Suprapubic skin (tissue), 4 donors: Measurements from ENCODE around the gene GRM3.

Source experiments
- POLR2A ChIP-seq, 2 donors: fragments of 450-650 bp; IDR thresholded peaks; one replicate each; pipeline ENCODE4 v1.6.1; 2017; ENCODE audit warnings: antibody characterized with exemption in 2 of 2, mild to moderate bottlenecking in 2 of 2, moderate library complexity in 2 of 2
- POLR2AphosphoS5 ChIP-seq, 3 donors: sonication (generic); formaldehyde crosslinking; IDR thresholded peaks; one replicate each; pipeline ENCODE4 v1.6.1; 2017; ENCODE audit warnings: antibody characterized with exemption in 3 of 3
- TF ChIP-seq, protein P1 (sequence below), 2 donors: fragments of 200-600 bp in 1 of 2; fragments of 450-650 bp in 1 of 2; sonication (generic) in 1 of 2; IDR thresholded peaks; one replicate each; pipeline ENCODE4 v1.5.1; 2016 to 2019; ENCODE audit warnings: antibody characterized with exemption in 2 of 2, mild to moderate bottlenecking in 1 of 2, moderate library complexity in 1 of 2

DNA sequence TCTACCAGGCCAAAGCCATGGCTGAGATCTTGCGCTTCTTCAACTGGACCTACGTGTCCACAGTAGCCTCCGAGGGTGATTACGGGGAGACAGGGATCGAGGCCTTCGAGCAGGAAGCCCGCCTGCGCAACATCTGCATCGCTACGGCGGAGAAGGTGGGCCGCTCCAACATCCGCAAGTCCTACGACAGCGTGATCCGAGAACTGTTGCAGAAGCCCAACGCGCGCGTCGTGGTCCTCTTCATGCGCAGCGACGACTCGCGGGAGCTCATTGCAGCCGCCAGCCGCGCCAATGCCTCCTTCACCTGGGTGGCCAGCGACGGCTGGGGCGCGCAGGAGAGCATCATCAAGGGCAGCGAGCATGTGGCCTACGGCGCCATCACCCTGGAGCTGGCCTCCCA is 142.7 kb downstream of the GRM3 start:
- TF ChIP-seq, protein P1, sequence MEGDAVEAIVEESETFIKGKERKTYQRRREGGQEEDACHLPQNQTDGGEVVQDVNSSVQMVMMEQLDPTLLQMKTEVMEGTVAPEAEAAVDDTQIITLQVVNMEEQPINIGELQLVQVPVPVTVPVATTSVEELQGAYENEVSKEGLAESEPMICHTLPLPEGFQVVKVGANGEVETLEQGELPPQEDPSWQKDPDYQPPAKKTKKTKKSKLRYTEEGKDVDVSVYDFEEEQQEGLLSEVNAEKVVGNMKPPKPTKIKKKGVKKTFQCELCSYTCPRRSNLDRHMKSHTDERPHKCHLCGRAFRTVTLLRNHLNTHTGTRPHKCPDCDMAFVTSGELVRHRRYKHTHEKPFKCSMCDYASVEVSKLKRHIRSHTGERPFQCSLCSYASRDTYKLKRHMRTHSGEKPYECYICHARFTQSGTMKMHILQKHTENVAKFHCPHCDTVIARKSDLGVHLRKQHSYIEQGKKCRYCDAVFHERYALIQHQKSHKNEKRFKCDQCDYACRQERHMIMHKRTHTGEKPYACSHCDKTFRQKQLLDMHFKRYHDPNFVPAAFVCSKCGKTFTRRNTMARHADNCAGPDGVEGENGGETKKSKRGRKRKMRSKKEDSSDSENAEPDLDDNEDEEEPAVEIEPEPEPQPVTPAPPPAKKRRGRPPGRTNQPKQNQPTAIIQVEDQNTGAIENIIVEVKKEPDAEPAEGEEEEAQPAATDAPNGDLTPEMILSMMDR (IDR thresholded peaks at IDR 0.05), result no peak
- TF ChIP-seq POLR2A (IDR thresholded peaks at IDR 0.05) (no peak), POLR2AphosphoS5 (IDR thresholded peaks at IDR 0.05) (no peak)
